H9 (cell line): ENCODE measurements around the gene SNX15. TPM values are rescaled to one million over a fixed set of nuclear protein-coding genes. Genes with fewer than 3 reads are reported as not detected.

ENCODE experiments used
- DNase-seq: peaks from one replicate; pipeline ENCODE4 v3.0.0-alpha.2; 2017
- H2AFZ ChIP-seq: one replicate; pipeline ENCODE4 v1.6.1; 2013; ENCODE audit warnings: mild to moderate bottlenecking, low read length, control low read depth, moderate library complexity
- H2AK5ac ChIP-seq: 2 replicates; pipeline ENCODE4 v1.6.1; 2013; ENCODE audit warnings: low read length, control low read depth, mixed read lengths; ENCODE audit not compliant: insufficient read length
- H2BK120ac ChIP-seq: one replicate; pipeline ENCODE4 v1.6.1; 2013; ENCODE audit warnings: low read depth, mild to moderate bottlenecking, low read length, control low read depth, inconsistent platforms; ENCODE audit not compliant: poor library complexity, severe bottlenecking
- H2BK12ac ChIP-seq: 2 replicates; pipeline ENCODE4 v1.6.1; 2013; ENCODE audit warnings: low read length, control low read depth, mixed read lengths, low read depth; ENCODE audit not compliant: insufficient read length
- H2BK15ac ChIP-seq: 2 replicates; pipeline ENCODE4 v1.6.1; 2013; ENCODE audit warnings: low read depth, low read length, control low read depth
- H2BK20ac ChIP-seq: one replicate; pipeline ENCODE4 v1.6.1; 2013; ENCODE audit warnings: low read depth, mild to moderate bottlenecking, low read length, control low read depth, inconsistent platforms; ENCODE audit not compliant: poor library complexity, severe bottlenecking
- H2BK5ac ChIP-seq: 2 replicates; pipeline ENCODE4 v1.6.1; 2013; ENCODE audit warnings: low read length, control low read depth, mixed read lengths; ENCODE audit not compliant: insufficient read length
- H3K14ac ChIP-seq: 2 replicates; pipeline ENCODE4 v1.6.1; 2013; ENCODE audit warnings: low read length, control low read depth; ENCODE audit not compliant: insufficient read depth
- H3K18ac ChIP-seq: 2 replicates; pipeline ENCODE4 v1.6.1; 2013; ENCODE audit warnings: low read depth, mild to moderate bottlenecking, mixed read lengths, low read length, control low read depth; ENCODE audit not compliant: insufficient read length
- H3K23ac ChIP-seq: 2 replicates; pipeline ENCODE4 v1.6.1; 2013; ENCODE audit warnings: low read length, control low read depth, mixed read lengths, low read depth; ENCODE audit not compliant: insufficient read length
- H3K23me2 ChIP-seq: 2 replicates; pipeline ENCODE4 v1.6.1; 2013; ENCODE audit warnings: low read depth, mild to moderate bottlenecking, mixed read lengths, low read length, control low read depth; ENCODE audit not compliant: insufficient read length, poor library complexity, severe bottlenecking
- H3K27ac ChIP-seq: 2 replicates; pipeline ENCODE4 v1.5.1; 2013; ENCODE audit warnings: low read length, control low read depth, mixed read lengths, low read depth; ENCODE audit not compliant: insufficient read length
- H3K27me3 ChIP-seq: 2 replicates; pipeline ENCODE4 v1.6.1; 2013; ENCODE audit warnings: low read length, control low read depth, inconsistent platforms; ENCODE audit not compliant: insufficient read depth
- H3K4ac ChIP-seq: 2 replicates; pipeline ENCODE4 v1.6.1; 2013; ENCODE audit warnings: low read depth, mild to moderate bottlenecking, control low read depth, inconsistent platforms, low read length, moderate library complexity
- H3K4me1 ChIP-seq: 2 replicates; pipeline ENCODE4 v1.6.1; 2013; ENCODE audit warnings: low read length, control low read depth, inconsistent platforms; ENCODE audit not compliant: insufficient read depth
- H3K4me2 ChIP-seq: 2 replicates; pipeline ENCODE4 v1.6.1; 2013; ENCODE audit warnings: low read length, control low read depth, mixed read lengths; ENCODE audit not compliant: insufficient read length, insufficient read depth
- H3K56ac ChIP-seq: 2 replicates; pipeline ENCODE4 v1.6.1; 2013; ENCODE audit warnings: low read depth, mild to moderate bottlenecking, mixed read lengths, low read length, control low read depth; ENCODE audit not compliant: insufficient read length
- H3K79me1 ChIP-seq: 2 replicates; pipeline ENCODE4 v1.6.1; 2013; ENCODE audit warnings: low read depth, mild to moderate bottlenecking, moderate library complexity, low read length, control low read depth, inconsistent platforms; ENCODE audit not compliant: insufficient read depth, poor library complexity, severe bottlenecking
- H3K79me2 ChIP-seq: 2 replicates; pipeline ENCODE4 v1.6.1; 2013; ENCODE audit warnings: low read length, control low read depth, inconsistent platforms; ENCODE audit not compliant: insufficient read depth
- H3K9ac ChIP-seq: 2 replicates; pipeline ENCODE4 v1.6.1; 2013; ENCODE audit warnings: low read length, control low read depth, mixed read lengths; ENCODE audit not compliant: insufficient read length; ENCODE audit errors: extremely low read depth
- H3K9me3 ChIP-seq: one replicate; pipeline ENCODE4 v1.6.1; 2013; ENCODE audit warnings: low read depth, low read length, inconsistent platforms; ENCODE audit not compliant: control insufficient read depth
- H3T11ph ChIP-seq: one replicate; pipeline ENCODE4 v1.6.1; 2013; ENCODE audit warnings: mild to moderate bottlenecking, low read length, control low read depth, inconsistent platforms
- H4K20me1 ChIP-seq: one replicate; pipeline ENCODE4 v1.6.1; 2013; ENCODE audit not compliant: control insufficient read depth, insufficient read length, insufficient read depth
- H4K5ac ChIP-seq: 2 replicates; pipeline ENCODE4 v1.6.1; 2013; ENCODE audit warnings: low read depth, mild to moderate bottlenecking, mixed read lengths, low read length, control low read depth; ENCODE audit not compliant: insufficient read length
- H4K8ac ChIP-seq: replicated peaks from 2 replicates; pipeline ENCODE4 v1.6.1; 2013; ENCODE audit warnings: low read length, control low read depth, mixed read lengths, low read depth; ENCODE audit not compliant: insufficient read length
- H4K91ac ChIP-seq: 2 replicates; pipeline ENCODE4 v1.6.1; 2013; ENCODE audit warnings: low read depth, mild to moderate bottlenecking, moderate library complexity, mixed read lengths, low read length, control low read depth; ENCODE audit not compliant: insufficient read length
- H3K27ac Mint-ChIP-seq, 3 experiments: 2 replicates in 2 of 3; 3 replicates in 1 of 3; pipeline ENCODE4 v1.8.0; 2020 to 2021; ENCODE audit warnings: mixed read lengths in 3 of 3, mild to moderate bottlenecking in 1 of 3, moderate library complexity in 1 of 3
- H3K27me3 Mint-ChIP-seq: 2 replicates; pipeline ENCODE4 v1.8.0; 2021; ENCODE audit warnings: low read depth, mild to moderate bottlenecking, moderate library complexity, mixed read lengths
- H3K36me3 Mint-ChIP-seq, 3 experiments: 2 replicates in 2 of 3; 3 replicates in 1 of 3; pipeline ENCODE4 v1.8.0; 2020 to 2021; ENCODE audit warnings: low read depth in 3 of 3, mixed read lengths in 3 of 3; ENCODE audit not compliant: insufficient read depth in 1 of 3
- H3K4me1 Mint-ChIP-seq, 2 experiments: 2 replicates each; pipeline ENCODE4 v1.8.0; 2020; ENCODE audit warnings: mixed read lengths in 2 of 2
- H3K4me3 Mint-ChIP-seq, 2 experiments: 2 replicates in 1 of 2; 3 replicates in 1 of 2; pipeline ENCODE4 v1.8.0; 2020 to 2021; ENCODE audit warnings: mild to moderate bottlenecking in 2 of 2, mixed read lengths in 2 of 2, moderate library complexity in 1 of 2
- H3K9me3 Mint-ChIP-seq, 2 experiments: 2 replicates in 1 of 2; 3 replicates in 1 of 2; pipeline ENCODE4 v1.8.0; 2020; ENCODE audit warnings: mild to moderate bottlenecking in 2 of 2, mixed read lengths in 2 of 2, moderate library complexity in 1 of 2
- CTCF ChIP-seq: fragments of 200-600 bp; sonication (generic); conservative IDR thresholded peaks from 3 replicates; pipeline ENCODE4 v1.8.0; 2021; ENCODE audit warnings: antibody characterized with exemption, mild to moderate bottlenecking
- WGBS: extraction: QIAGEN DNeasy Blood & Tissue Kit; methylation state at CpG from one replicate; pipeline ENCODE4 v1.1.7; 2013; ENCODE audit warnings: missing lambda C conversion rate, low lambda C conversion rate, mixed read lengths; ENCODE audit not compliant: insufficient read length; ENCODE audit errors: extremely low coverage; 5-methylcytosine and 5-hydroxymethylcytosine counted together
- total RNA-seq: library from RNA; stranded (reverse); gene quantifications from 2 replicates; pipeline ENCODE4 v1.2.1, GENCODE V29; 2021

SNX15 gene
- total RNA-seq, 1 experiment from 2014 or later: 24.3 TPM

GRCh38 chr11:65017937-65018336, 9.3 kb upstream of the SNX15 start:
- no peak overlapping the region for H3K4me3 Mint-ChIP-seq
- H3K4me1 Mint-ChIP-seq: peaks cover 5 to 9% of the 10 kb centered on the region in 2 experiments
- Histone ChIP-seq H3K27me3 (no peaks in the 10 kb centered on the region), H4K91ac (no peak overlapping the region), H2BK20ac (no peak overlapping the region), H3K79me2 (no peaks in the 10 kb centered on the region), H3K9me3 (no peaks in the 10 kb centered on the region), H3T11ph (no peak overlapping the region), H3K18ac (no peak overlapping the region), H3K23me2 (peaks cover 7% of the 10 kb centered on the region), H2AFZ (no peak overlapping the region), H3K14ac (no peak overlapping the region), H2BK5ac (no peak overlapping the region), H2BK12ac (no peak overlapping the region), H4K5ac (no peak overlapping the region), H3K9ac (no peak overlapping the region), H3K27ac (no peak overlapping the region), H3K4me2 (no peak overlapping the region), H3K56ac (no peak overlapping the region), H2BK120ac (no peak overlapping the region), H3K4ac (no peak overlapping the region), H3K79me1 (peaks cover 2% of the 10 kb centered on the region), H3K4me1 (no peaks in the 10 kb centered on the region), H4K20me1 (no peaks in the 10 kb centered on the region), H2BK15ac (no peak overlapping the region), H3K23ac (no peak overlapping the region), H2AK5ac (no peak overlapping the region), H4K8ac (no peak overlapping the region)
- WGBS: no CpG with 5 or more reads among the region's 6 CpGs
- TF ChIP-seq CTCF: no peak
- no peaks in the 10 kb centered on the region for H3K27me3 Mint-ChIP-seq
- DNase-seq: no peak
- peaks cover 21 to 64% (median 52%) of the 10 kb centered on the region in 3 experiments for H3K36me3 Mint-ChIP-seq
- H3K27ac Mint-ChIP-seq: no peak overlapping the region
- H3K9me3 Mint-ChIP-seq: no peaks in the 10 kb centered on the region
